NCI-H2196 treated with DMSO at 0.1 percent for 48 hours (cell line): ENCODE data around the gene IZUMO2.
A peak's percentile ranks its signal among the peaks of the same experiment; 100 is the strongest.

Experiments
- DNase-seq: peaks from one replicate; lab custom pipeline; 2025; ENCODE audit not compliant: unreplicated experiment; lab: John Stamatoyannopoulos, UW

The IZUMO2 gene

GRCh38 chr19:50162988-50163387 lies at the start of gene IZUMO2:
IZUMO2 (minus strand) TSS chr19:50163281; CDS start chr19:50163194, 87 bp downstream.
- no peak for DNase-seq

GRCh38 chr19:50210425-50210824 lies 47.3 kb upstream of the IZUMO2 start:
- DNase-seq = no peak

DNA sequence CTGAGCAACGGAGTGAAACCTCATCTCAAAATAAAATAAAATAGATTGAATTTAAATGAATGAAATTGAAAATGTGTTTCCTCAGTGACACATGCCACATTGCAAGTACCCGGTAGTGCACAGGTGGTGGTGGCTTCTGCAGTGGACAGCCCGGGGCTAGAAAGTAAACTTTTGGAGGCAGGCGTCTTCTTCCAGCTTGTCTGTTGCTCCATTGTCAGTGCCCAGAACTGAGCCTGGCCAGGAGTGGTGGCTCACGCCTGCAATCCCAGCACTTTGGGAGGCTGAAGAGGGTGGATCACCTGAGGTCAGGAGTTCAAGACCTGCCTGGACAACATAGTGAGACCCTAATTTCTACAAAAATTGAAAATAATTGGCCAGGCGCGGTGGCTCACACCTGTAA lies 46.0 kb upstream of the IZUMO2 start:
- DNase-seq = no peak

DNA sequence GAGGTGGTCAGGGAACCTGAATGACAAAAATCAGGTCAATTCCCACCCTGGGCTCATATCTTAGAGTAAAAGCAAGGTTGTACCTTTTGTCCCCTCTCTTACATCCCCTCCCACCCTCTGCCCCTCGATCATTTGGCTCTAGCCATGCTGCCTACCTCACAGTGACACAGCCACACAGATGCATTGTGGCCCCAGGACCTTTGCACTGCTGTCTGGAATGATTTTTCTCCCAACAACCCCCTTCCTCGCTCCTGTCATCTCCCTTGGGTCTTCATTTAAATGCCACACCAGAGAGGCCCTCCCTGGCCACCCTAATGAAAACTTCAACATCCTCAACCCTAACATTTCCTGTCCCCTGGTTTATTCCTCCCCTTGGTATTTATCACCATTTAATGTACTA lies 44.6 kb upstream of the IZUMO2 start:
- DNase-seq = no peak

GRCh38 chr19:50206191-50206590 lies 43.1 kb upstream of the IZUMO2 start:
- no peak for DNase-seq

GRCh38 chr19:50205681-50206138 lies 42.6 kb upstream of the IZUMO2 start:
- DNase-seq = peak; percentile 58

- peak; percentile 82 for DNase-seq
These were observed 42.0 kb upstream of the IZUMO2 start for GRCh38 chr19:50204811-50205675.

DNA sequence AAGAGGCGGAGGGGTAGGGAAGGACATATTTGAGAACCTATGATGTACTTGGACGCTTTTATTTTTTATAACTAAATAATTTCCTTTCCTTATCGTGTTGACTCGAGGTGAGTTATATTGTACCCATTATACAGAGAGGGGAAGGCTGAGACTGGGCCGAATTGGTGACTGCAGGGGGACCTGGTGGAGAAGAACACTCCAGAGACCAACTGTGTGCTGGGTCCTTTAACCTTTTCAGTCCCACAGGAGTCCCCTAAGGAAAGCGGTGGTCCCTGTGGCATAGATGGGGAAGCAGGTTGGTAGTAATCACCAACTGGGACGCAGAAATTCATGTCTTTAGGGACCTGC lies 41.0 kb upstream of the IZUMO2 start:
- no peak for DNase-seq

GRCh38 chr19:50203281-50204080 lies 40.4 kb upstream of the IZUMO2 start, which contains the start of gene MYH14:
MYH14 (plus strand) TSS chr19:50203622; CDS start chr19:50210366, 6,744 bp downstream.
- DNase-seq = peak; percentile 95

DNA sequence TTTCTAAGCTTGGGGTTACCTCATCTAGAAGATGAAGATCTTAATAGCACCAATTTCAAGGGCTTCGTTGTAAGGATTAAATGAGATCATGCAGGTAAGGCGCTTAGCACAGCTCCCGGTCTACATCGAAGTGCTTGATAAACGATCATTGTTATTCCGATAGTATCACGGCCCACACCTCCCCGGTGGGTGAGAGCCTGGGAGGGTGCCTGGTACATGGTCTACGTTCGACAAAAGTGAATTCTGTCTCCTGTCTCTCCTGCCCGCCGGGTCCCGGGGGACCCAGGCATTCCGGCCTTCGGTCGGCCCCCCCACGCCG lies 39.8 kb upstream of the IZUMO2 start:
- no peak for DNase-seq

GRCh38 chr19:50202386-50202785 lies 39.3 kb upstream of the IZUMO2 start:
- DNase-seq = no peak

- DNase-seq = no peak
These were observed 36.1 kb upstream of the IZUMO2 start for GRCh38 chr19:50199259-50199555.

- DNase-seq = no peak
These were observed 35.6 kb upstream of the IZUMO2 start for GRCh38 chr19:50198431-50199258.

DNA sequence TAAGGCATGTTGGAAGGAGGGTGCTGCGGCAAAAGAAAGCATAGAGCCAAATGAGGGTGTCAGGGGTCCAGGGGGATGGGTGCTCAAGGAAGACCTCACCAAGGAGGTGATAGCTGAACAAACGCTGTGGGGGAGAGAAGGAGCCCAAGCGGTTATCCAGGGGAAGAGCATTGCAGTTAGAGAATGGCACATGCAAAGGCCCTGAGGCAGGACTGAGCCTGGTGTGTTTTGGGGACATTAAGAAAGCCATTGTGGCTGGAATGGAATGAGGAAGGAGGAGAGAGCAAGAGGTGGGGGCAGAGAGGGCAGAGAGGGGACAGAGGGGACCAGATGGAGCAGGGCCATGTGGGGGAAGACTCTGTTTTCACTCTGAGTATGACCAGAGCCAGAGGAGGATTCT lies 34.3 kb upstream of the IZUMO2 start:
- no peak for DNase-seq

DNA sequence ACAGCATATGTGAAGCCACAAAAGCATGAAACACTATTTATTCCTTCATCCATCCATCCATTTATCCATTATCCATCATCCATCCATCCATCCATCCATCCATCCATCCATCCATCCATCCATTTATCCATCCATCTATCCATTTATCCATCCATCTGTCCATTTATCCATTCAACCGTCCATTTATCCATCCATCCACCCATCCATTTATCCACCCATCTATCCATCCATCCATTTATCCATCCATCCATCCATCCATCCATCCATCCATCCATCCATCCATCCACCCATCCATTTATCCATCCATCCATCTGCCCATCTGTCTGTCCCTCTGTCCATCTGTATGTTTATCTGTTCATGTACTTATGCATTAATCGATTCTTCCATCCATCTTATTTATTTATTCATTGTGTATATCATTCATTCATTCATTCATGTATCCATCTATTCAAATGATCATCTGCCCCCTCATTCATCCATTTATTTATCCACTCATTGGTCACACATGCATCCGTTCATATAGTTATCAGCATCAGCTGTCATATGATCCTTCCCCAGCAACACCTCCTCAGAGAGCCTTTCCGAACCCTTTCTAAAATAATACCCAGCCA lies 33.3 kb upstream of the IZUMO2 start:
- no peak for DNase-seq

- DNase-seq = no peak
These were observed 32.1 kb upstream of the IZUMO2 start for GRCh38 chr19:50195224-50195623.

DNA sequence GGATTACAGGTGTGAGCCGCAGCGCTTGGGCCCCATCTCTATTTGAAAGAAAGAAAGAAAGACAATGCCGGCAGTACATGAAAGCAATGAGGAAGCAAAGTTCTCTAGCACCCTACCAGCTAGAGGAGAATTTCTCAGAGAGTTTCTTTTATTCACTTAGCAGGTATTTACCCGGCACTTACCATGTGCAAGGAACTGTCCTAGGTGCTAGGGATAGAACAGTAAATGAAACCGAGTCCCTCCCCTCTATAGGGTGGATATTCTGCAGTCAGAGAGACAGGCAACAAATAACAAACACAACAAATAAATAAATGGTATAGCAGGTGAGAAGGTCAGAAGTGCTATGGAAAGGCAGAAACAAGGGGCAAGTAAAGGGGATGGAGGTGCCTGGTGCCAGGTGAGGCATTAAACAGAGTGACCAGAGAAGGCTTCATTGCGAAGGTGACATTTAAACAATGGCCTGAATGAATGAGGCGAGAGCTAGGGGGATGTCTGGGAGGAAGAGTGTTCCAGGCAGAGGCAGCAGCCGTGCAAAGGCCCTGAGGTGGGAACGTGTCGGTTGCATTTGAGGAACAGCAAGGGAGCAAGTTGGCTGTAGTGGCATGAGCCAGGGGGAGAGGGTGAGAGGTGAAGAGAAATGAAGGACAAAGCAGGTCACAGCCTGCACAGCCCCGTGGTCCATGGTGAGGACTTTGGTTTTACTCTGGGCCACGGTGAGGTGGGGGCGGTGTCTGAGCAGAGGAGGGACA lies 29.6 kb upstream of the IZUMO2 start:
- no peak for DNase-seq

DNA sequence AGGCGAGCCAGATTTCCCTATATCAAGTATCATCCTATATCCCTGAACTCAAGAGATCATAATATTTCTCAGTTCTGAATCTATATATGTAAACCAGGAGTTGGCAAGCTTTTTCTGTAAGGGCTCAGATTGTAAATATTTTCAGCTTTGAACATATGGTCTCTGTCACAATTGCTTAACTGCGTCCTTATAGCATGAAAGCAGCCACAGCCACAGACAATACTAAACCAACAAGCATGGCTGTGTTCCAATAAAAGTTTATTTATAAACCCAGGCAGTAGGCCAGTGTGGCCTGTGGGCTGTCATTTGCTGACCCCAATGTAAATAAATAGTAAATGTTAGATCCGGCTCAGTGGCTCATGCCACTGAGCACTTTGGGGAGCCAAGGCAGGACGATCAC lies 28.1 kb upstream of the IZUMO2 start:
- DNase-seq = no peak

DNA sequence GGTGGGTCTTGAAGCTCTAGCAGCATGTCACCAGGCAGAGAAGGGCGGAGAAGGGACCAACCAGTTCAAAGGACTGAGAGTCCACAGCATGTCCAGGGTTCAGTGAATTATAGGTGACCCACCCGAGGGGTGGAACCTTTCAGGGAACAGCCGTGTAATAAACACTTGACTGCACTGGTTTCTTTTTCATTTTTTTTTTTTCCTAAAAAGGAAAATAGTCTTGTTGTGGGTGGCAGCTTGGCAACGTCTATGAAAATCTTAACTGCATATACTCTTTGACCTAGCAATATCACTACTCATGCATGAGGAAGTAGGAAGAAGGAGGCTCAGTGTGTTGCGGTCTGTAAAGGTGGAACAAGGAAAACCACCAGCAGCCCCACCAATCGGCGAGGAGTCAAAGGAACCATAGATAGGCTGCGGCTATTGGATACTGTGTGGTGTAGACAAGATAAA lies 27.4 kb upstream of the IZUMO2 start:
- DNase-seq = no peak

- no peak for DNase-seq
These were observed 26.2 kb upstream of the IZUMO2 start for GRCh38 chr19:50189331-50189730.
